Occipital lobe (tissue), 2 donors: Measurements from ENCODE around the gene MTCP1. TPM values are rescaled to one million over a fixed set of nuclear protein-coding genes. Genes with fewer than 3 reads are reported as not detected.

Experiments used
- DNase-seq: peaks from one replicate; lab custom pipeline; 2025; lab: John Stamatoyannopoulos, UW
- total RNA-seq: library from RNA; depleted of rRNA; stranded (reverse); fragments of >200 nt; gene quantifications from one replicate; pipeline ENCODE4 v1.2.3, GENCODE V29; 2014

The MTCP1 gene
- total RNA-seq, 1 donor from 2014 or later = 3.6 TPM

GRCh38 chrX:155054255-155054654 lies 16.7 kb downstream of the MTCP1 start:
- DNase-seq = no peak

GRCh38 chrX:155053656-155054055 lies 17.3 kb downstream of the MTCP1 start:
- DNase-seq = no peak

- DNase-seq = no peak
Measured at GRCh38 chrX:155052738-155053498, 18.0 kb downstream of the MTCP1 start.

- DNase-seq = peak; percentile 16
Measured at GRCh38 chrX:155048977-155049619, 21.8 kb downstream of the MTCP1 start.

GRCh38 chrX:155046811-155047528 lies 24.0 kb downstream of the MTCP1 start:
- no peak for DNase-seq

- no peak for DNase-seq
Measured at GRCh38 chrX:155046129-155046810, 24.7 kb downstream of the MTCP1 start.

GRCh38 chrX:155035688-155036087 lies 35.2 kb downstream of the MTCP1 start:
- no peak for DNase-seq

GRCh38 chrX:155031657-155032056 lies 39.3 kb downstream of the MTCP1 start:
- no peak for DNase-seq

GRCh38 chrX:155028877-155029291 lies 42.1 kb downstream of the MTCP1 start:
- DNase-seq = no peak

GRCh38 chrX:155028129-155028528 lies 42.8 kb downstream of the MTCP1 start:
- no peak for DNase-seq

- no peak for DNase-seq
Measured at GRCh38 chrX:155027509-155028066, 43.3 kb downstream of the MTCP1 start.

- DNase-seq = peak; percentile 85
Measured at GRCh38 chrX:155026727-155027508, 44.0 kb downstream of the MTCP1 start, which contains the start of gene FUNDC2. TSS of gene FUNDC2 (plus strand) at chrX:155026844. CDS start at chrX:155026939, 95 bp downstream.

- no peak for DNase-seq
Measured at GRCh38 chrX:155026420-155026726, 44.6 kb downstream of the MTCP1 start.

GRCh38 chrX:155023907-155024833 lies 46.8 kb downstream of the MTCP1 start:
- DNase-seq = no peak

GRCh38 chrX:155022585-155022984 lies 48.4 kb downstream of the MTCP1 start, which contains the start of gene F8:
TSS of gene F8 (minus strand) at chrX:155022723. CDS start at chrX:155022552, 171 bp downstream.
- no peak for DNase-seq

- DNase-seq = no peak
Measured at GRCh38 chrX:155020591-155020990, 50.3 kb downstream of the MTCP1 start.
